HG02884 (cell line): Measurements from ENCODE around the gene C5.
"Not testable (repeated sequence)": the region's sequence is repeated elsewhere in the genome, so short reads cannot be mapped to it uniquely, and the experiment has no call there.

Experiments
- ATAC-seq: cut with Tn5 transposase; IDR thresholded peaks from one replicate; pipeline ENCODE4 v1.9.1; 2021; ENCODE audit warnings: mild to moderate bottlenecking, moderate library complexity; ENCODE audit not compliant: unreplicated experiment

C5 gene

DNA sequence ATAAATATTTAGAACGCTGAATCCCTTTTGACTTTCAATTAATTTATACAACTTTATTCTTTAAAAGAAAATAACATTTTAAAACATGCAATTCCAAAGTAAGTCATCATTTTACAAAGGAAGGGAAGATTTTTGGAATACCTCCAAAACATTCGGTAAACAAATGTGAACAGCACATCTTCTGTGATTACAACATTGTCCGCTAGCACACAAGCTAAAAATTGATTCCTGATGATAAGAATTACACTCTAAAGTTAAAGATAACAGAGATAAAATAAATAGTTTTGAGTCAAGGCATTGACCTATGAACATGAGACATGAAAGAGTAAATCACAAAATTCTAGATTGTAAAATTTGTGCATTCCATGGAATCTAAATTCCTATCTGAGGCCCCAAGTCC lies 67.2 kb downstream of the C5 start:
- ATAC-seq, result no peak

DNA sequence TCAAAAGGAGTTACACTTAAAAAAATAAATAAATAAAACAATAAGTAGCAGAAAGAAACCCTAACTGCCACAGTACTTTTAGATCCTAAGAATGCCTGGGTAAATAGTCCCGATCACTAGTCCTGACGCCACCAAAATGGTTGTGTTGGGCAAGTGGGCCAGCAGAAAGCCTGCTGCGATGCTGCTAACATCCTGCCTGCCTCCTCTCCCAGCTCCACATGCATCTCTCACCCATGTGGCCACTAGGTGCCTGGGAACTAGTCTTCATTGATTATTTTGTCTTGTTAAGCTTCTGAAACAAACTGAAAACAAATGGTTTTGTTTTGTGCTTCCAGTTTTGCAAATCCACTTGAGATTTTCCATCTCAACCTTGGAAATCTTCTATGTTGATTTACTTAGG lies 69.1 kb downstream of the C5 start:
- ATAC-seq, result no peak

DNA sequence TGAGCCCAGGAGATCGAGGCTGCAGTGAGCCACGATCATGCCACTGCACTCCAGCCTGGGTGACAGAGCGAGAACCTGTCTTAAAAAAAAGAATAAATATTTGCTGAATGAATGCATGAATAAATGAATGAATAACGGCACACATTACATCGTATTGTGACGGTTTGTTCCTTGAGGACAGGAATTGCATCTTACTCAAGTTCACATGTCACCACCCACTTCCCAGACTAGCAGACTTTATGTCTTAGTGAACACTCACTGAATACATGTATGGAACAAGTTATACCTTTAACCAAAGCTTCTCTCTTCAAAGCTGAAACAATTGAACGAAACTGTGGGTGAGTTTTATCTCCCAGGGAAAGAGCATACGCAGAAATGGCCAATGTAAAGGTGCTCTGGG lies 70.3 kb downstream of the C5 start:
- ATAC-seq, result no peak

DNA sequence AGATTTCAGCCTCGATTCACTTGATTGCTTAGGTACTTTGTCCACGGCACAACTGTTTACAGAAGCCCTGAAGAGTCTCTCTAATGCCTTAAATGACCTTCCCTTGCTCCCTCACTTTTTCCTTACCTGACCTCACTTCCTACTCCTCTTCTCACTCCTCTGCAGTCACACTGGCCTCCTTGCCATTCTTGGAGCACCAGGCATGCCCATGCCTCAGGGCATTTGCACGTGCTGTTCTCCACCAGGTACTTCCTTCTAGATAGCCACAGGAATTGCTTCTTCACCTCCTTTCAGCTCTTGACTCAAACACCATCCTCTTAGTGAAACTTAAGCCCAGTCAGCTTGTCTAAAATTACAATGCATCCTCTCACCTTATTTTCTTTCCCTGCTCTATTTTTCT lies 71.1 kb downstream of the C5 start:
- no peak for ATAC-seq

DNA sequence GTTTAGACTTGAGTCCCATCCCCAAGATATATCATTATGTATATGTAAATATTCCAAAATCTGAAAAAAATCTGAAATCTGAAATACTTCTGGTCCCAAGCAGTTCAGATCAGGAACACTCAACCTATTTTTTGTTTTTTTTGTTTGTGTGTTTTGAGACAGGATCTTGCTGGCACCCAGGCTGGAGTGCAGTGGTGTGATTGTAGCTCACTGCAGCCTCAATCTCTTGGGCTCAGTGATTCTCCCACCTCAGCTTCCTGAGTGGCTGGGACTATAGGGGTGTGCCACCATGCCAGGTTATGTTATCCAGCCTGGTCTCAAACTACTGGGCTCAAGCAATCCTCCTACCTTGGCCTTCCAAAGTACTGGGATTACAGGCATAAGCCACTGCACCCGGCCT lies 72.8 kb downstream of the C5 start:
- ATAC-seq, result no peak

DNA sequence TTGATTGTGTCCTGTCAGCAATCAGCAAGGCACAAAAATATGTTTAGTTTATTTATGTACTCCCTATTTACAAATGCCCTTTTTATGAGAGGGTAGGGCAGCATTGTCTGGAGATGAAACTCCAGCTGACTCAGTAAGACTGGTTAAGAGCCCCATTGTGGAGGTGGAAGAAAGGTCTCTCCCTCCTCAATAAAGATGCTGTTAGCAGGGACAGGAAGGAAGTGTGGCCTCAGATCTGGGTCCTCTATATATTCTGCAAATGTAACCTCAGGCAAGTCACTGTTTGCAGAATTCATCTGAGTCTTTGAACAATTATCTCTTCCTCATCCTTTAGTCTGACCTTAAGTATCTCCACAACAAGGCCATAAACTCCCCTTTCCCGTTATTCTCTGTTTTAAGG lies 75.2 kb downstream of the C5 start:
- ATAC-seq, result no peak

DNA sequence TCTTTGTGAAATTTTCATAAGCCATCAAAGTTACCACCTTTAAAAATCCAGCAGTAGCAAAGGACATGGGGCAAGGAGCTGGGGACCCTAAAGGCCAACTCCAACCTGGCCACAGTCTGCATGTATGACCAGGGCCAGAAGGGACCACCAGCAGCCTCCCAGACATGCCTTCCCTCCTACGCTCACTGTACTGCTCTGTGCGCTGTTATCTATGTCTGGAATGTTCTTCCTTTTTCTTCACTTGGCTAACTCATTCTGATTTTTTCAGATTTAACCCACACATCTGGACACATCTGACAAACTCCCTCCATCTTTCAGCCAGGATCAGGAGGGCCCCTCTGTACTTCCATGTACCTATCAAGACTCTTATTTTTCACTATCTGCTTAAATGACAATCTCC lies 75.9 kb downstream of the C5 start:
- ATAC-seq, result no peak

DNA sequence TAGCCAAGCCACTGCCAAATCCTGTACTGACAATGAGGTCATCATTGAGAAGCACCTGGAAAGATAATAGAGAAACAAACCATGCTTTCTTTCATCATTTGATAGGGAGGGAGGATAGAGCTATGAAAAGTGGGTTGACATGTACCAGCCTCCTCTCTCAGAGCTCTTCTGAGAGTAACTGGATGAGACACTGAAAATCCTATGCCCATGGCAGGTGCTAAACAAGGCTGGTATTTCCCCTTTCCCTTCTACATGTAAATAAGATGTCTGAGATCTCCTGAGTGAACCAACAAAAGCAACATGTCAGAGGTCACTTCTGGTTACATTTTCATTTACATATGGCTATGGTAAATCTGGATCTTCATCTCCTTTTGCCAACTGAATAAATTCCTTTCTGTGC lies 78.1 kb downstream of the C5 start:
- no peak for ATAC-seq

DNA sequence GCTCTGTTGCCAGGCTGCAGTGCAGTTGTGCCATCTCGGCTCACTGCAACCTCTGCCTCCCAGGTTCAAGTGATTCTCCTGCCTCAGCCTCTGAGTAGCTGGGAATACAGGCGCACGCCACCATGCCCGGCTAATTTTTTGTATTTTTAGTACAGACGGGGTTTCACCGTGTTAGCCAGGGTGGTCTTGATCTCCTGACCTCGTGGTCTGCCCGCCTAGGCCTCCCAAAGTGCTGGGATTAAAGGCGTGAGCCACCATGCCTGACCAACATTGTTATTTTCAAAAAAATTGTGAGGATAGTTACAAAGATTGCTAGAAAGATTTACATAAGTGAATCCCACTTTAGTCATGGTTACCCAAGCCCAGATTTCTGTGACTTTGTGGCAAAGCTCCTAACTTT lies 78.6 kb downstream of the C5 start:
- ATAC-seq, result not testable (repeated sequence)

DNA sequence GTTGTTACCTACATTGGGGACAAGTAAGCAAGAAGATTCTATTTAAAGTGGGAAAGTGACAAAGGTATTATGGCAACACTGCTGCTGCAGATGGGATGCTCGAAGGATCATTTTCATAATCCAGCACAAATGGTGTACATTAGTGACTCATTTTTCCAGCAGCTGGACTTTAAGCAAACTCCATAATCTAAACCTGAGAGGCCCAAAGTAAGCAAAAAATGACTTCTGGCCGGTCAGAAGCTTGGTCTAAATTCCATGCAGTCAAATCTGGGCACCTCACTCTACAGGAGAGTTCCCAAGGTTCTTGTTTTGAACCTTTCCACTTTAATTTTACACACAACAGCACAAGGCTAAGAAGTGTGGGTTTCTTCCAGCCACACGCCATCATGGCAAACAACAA lies 79.8 kb downstream of the C5 start:
- no peak for ATAC-seq

DNA sequence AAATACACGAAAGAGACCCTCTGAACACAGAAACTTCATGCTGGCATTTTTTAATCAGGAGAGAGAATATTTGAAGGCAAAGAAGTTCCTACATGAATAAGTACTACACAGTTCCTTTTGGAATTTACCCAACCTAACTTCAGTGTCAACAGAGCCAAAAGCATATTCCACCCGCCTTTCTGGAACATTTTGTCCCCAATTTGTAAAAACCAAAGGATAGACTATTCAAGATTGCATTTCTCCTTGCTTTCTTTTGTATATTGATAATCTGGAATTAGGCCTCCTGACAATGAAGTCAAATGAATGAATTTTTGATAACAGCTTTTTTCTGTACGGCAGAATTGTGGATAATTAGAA lies 84.1 kb downstream of the C5 start:
- no peak for ATAC-seq

DNA sequence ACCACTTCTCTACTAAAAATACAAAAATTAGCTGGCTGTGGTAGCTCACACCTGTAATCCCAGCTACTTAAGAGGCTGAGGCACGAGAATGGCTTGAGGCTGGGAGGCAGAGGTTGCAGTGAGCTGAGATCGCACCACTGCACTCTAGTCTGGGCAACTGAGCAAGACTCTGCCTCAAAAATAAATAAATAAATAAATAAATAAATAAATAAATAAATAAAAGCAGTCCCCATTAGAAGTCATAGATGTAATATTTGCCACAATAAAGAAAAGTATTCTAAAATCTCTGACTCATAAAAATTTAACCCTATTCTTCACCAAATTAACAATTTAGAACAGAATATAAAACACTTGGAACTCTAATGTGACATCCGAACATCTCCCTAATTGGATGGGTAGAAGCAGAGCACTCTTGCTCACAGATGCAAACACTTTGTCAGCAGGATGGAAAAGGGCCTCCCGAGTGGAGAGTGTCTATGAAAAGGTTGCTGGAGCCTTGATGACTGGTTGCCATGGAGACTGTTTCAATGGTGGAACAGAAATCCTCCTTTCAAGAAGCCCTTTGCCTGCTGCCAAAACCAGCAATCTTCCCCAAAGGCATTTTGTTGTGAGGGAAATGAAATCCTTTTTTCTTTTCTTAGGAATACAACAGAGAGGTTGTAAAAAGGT lies 84.6 kb downstream of the C5 start:
- no peak for ATAC-seq

DNA sequence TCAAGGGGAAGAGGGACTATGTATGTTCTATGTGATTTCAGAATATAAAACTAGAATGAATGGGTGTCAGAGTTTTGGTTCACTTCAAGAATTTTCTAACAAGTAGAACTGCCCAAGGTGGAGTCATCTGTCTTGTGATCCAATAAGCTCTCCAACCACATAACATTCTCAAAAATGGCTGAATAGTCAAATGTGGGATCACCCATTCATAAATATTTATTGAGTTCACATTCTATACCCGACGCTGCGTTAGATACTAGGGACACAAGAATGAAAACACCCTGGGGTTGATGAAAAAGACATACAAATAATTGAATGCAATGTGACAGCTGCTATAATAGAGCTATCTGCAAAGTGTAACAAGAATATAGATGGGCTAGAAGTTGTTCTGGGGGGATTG lies 88.1 kb downstream of the C5 start:
- ATAC-seq, result no peak

DNA sequence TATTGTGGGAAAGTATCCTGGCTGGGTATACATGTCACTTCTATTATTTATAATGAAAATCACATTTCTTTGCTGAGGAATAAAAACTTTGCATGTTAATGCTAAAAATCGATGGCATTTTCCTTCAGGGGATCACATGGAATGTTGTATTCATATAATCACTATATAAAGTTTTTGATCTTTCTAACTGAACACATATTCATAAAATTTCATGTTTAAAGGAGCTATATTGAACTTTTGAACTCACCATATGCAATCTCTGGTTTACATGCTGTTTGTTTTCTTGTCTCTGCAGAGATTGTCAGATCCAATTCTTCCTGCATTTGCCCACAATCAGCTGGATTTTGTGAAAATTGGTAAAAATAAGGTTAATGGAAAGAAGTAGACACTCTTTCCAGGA lies 90.1 kb downstream of the C5 start:
- ATAC-seq, result no peak

DNA sequence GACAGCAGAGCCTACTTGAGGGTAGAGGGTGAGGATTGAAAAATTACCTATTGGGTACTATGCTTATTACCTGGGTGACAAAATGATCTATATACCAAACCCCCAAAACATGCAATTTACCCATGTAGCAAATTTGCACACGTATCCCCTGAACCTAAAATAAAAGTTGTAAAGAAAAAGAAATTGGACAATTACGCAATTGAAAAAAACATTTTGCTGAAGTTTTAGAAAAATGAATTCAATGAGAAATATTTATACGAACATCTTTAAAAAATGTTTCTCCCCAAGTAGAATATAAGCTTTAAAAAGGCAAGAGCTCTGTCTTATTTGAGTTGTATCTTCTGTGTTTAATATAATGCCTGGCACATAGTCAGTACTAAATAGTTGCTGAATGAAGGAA lies 93.2 kb downstream of the C5 start:
- ATAC-seq, result no peak

DNA sequence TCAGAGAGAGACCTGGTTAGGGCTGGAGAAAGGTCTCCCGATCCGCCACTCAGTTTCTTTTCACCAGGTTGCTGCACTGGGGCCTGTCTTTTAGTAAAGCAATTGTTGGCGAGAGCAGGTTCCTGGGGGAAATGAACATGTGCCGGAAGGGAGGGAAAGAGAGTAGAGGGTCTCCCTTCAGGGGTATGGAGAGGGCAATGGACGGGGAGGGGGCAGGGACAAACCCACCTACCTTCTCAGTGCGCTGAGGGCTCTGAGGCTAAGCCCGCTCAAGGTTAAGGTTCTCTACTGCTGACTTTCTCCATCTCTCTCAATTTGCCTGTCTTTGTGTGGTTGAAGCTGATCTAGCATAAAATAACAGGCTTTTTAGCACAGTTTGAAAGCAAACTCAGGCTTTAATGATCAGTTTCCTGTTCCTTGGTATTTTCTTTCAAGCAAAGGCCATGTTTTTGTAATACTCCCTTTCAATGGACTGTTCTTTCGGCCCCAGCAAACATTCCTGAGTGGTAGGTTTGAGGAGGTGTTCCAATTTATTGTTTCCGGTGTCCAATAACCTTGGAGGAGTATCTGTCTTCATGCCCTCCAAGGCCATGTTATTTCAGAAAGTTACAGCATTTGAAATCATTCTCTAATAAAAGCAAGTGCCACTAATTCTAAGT lies 98.0 kb downstream of the C5 start:
- no peak for ATAC-seq

DNA sequence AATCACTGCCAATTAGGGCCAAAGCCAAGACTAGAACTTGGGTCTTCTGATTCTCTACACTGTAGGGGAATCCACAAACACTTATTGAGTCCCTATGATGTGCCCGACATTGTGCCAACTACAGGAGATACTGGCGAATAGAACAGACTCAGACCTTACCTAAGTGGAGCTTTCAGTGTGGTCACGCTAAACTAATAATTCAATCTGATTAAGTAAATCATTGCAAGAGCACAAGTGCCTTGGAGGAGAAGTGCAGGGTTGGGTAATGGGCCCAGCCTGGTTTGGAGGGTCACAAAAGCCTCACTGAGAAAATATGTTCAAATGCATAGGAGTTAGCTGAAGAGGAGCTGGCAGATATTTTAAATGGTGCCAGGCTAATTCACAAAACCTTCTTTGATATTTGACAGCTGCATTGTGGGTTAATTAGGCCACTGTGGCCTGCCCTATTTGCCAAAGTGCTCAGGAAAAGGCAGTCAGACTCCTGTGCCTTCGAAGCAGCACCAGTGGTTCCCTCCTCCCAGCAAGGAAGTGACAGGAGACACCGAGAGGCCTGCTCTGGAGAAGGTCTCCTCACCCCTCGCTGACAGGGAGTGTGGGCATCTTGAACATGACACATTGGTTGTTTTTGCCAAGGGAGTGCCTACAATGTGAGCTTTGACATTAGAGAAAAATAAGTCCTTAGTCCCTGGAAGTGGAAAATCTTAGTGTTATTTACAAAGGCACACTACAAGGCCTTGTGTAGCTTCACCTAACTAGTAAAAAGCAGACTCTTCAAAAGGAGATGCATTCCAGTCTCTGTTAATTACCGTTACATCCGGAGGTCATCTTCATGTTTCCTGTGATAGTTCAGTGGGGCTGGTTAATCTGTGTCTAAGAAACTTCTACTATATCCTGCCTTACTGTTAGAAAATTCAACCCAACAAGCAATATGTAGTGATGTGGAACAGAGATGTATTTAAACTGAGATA lies 99.4 kb downstream of the C5 start:
- ATAC-seq, result no peak

DNA sequence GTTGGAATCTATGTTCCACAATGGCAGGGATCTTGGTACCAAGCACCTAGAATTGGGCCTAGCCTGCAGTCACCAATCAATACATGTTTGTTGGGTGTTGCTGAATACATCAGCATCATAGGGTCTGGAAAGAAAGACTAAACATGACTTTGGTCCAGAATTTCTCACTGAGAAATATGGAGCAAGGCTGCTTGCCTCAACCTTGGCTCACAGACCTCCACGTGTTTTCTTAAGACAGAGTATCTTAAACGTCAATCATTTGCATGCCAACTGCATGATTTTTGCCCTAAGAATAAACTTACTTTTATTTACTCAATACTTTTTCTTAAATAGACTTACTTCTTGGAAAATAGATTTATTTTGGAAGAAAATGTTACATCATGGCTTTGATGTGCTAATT lies 100.8 kb downstream of the C5 start:
- no peak for ATAC-seq

DNA sequence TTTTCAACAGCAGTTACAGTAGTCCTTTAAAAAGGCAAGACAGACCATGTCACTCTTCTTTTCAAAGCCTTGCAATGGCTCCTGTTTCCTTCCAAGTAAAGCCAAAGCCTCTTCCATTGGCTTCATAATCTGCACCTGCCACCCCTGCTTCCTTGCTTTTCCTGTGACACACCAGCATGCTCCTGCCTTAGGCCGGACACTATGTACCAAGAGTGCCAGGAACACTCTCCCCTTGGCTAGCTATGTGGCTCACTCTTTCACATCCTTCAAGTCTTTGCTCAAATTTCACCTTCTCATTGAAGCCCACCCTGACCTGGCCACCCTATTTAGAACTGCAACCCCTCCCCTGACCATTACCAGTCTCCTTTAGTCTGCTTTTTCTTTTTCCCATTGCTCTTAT lies 101.3 kb downstream of the C5 start:
- no peak for ATAC-seq

DNA sequence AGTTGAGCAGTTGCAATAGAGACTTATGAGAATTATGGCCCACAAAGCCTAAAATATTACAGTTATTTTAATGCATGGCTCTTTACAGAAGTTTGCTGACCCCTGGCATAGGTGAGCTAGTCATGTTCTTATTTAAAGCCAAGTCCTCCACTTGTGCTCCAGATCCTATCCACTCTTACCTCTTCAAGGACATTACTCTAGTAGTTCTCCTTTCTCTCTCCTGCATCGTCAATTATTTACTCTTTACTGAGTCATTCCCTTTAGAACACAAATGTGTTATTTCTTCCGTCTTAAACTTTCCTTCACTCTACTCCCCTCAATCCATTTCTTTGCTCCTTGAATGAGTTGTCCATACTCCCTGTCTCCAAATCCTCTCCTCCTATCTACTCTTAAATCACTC lies 102.9 kb downstream of the C5 start:
- ATAC-seq, result no peak

DNA sequence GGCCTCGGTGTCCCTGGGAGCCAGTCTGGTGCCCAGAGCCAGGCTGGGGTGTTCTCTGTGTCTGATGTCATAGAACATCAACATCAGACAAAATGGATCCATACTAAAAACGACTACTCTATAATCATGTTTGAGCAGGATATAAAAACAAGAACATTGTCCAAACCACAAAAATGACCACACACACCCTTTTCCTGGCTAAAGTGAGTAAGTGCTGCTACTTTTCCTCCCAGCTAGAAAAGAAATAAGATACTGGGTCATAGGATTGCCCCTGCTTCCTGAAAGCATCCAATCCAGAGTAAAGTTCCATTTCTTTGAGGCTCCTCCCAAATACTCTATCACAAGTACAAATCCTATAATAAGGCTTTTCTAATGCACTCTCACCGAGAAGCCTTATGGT lies 103.8 kb downstream of the C5 start:
- ATAC-seq, result no peak

DNA sequence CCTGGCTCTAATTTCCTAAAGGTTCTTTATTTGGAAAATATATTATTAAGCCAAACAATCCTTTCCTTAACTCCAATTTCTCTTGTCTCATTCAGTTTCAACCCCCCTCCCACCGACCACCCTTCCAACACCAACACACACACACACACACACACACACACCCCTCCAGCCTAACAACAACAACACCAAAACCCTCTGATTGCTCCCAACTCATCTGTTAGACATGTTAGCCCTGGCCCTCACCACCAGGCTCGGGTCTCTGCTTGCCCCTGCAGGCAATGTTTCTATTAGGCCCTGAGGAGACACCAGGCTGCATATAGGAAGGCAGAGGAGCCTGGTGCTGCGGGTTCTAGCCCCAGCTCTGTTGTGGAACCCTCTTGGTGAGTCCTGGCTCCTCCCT lies 105.1 kb downstream of the C5 start:
- ATAC-seq, result no peak
